Caco-2 (cell line): ENCODE measurements around the gene PLCB1. TPM values are rescaled to one million over a fixed set of nuclear protein-coding genes. Genes with fewer than 3 reads are reported as not detected.

Source experiments
- BruUV-seq: library from RNA; stranded (reverse); fragments of 400-500 nt; replicated peaks from 2 replicates; lab custom pipeline; 2021; lab: Mats Ljungman, UMichigan
- CTCF ChIA-PET: fragments of 300-600 bp; sonication (Branson Sonifier 250); formaldehyde crosslinking; loops from one replicate; lab custom pipeline; 2022; ENCODE audit warnings: antibody characterized with exemption; lab: Charles Lee
- POLR2A ChIA-PET: fragments of 300-600 bp; sonication (Branson Sonifier 250); formaldehyde crosslinking; loops from one replicate; lab custom pipeline; 2022; ENCODE audit warnings: antibody characterized with exemption; lab: Charles Lee
- DNase-seq, 2 experiments: peaks; one replicate each; pipeline versions ENCODE4 v3.0.0 to v3.0.0-alpha.2; 2020 to 2022
- H3K27me3 ChIP-seq: replicated peaks from 2 replicates; pipeline ENCODE4 v1.6.0; 2011; ENCODE audit warnings: low read length; ENCODE audit not compliant: control insufficient read depth, insufficient read depth
- H3K36me3 ChIP-seq: 2 replicates; pipeline ENCODE4 v1.5.1; 2011; ENCODE audit warnings: low read length; ENCODE audit not compliant: control insufficient read depth, insufficient read depth
- H3K4me1 ChIP-seq: fragments of 250-450 bp; sonication (Bioruptor Pico); 2 replicates; pipeline ENCODE4 v1.5.1; 2020; ENCODE audit warnings: mild to moderate bottlenecking
- H3K4me3 ChIP-seq: 2 replicates; pipeline ENCODE4 v1.5.1; 2011; ENCODE audit warnings: low read depth, mild to moderate bottlenecking, control low read depth, low read length
- H3K9me3 ChIP-seq: fragments of 250-450 bp; sonication (Bioruptor Pico); 2 replicates; pipeline ENCODE4 v1.5.1; 2020; ENCODE audit warnings: mild to moderate bottlenecking, moderate library complexity
- H3K27ac Mint-ChIP-seq: one replicate; pipeline ENCODE4 v1.8.0; 2022; ENCODE audit warnings: mixed read lengths; ENCODE audit not compliant: unreplicated experiment
- H3K27me3 Mint-ChIP-seq: one replicate; pipeline ENCODE4 v1.8.0; 2022; ENCODE audit warnings: mixed read lengths; ENCODE audit not compliant: insufficient read depth, unreplicated experiment
- H3K36me3 Mint-ChIP-seq: one replicate; pipeline ENCODE4 v1.8.0; 2022; ENCODE audit warnings: mild to moderate bottlenecking, mixed read lengths; ENCODE audit not compliant: insufficient read depth, unreplicated experiment
- H3K4me1 Mint-ChIP-seq: one replicate; pipeline ENCODE4 v1.8.0; 2022; ENCODE audit warnings: low read depth, mixed read lengths; ENCODE audit not compliant: unreplicated experiment
- H3K4me3 Mint-ChIP-seq: one replicate; pipeline ENCODE4 v1.8.0; 2022; ENCODE audit warnings: mild to moderate bottlenecking, moderate library complexity, mixed read lengths; ENCODE audit not compliant: unreplicated experiment
- H3K9me3 Mint-ChIP-seq: one replicate; pipeline ENCODE4 v1.8.0; 2022; ENCODE audit warnings: mixed read lengths; ENCODE audit not compliant: unreplicated experiment
- intact Hi-C: fragments of 100-400 bp; cut with micrococcal nuclease; formaldehyde crosslinking; loops from one replicate; pipeline ENCODE4 v1.10.0; 2022; ENCODE audit not compliant: unreplicated experiment
- total RNA-seq: library from RNA; stranded (reverse); gene quantifications from 2 replicates; pipeline ENCODE4 v1.2.3, GENCODE V29; 2022
- TF ChIP-seq, protein P1 (sequence below), 2 experiments: fragments of 200-600 bp in 1 of 2; IDR thresholded peaks; 1 replicate in 1 of 2; 2 replicates in 1 of 2; pipeline versions ENCODE4 v1.5.1 to v1.8.0; 2011 to 2022; ENCODE audit warnings: antibody characterized with exemption in 1 of 2, control low read depth in 1 of 2, inconsistent platforms in 1 of 2, low read depth in 1 of 2, low read length in 1 of 2, mild to moderate bottlenecking in 1 of 2, moderate library complexity in 1 of 2; ENCODE audit not compliant: insufficient read depth in 1 of 2, severe bottlenecking in 1 of 2, unreplicated experiment in 1 of 2

PLCB1 gene
- total RNA-seq, 1 experiment from 2014 or later = 105 TPM

DNA sequence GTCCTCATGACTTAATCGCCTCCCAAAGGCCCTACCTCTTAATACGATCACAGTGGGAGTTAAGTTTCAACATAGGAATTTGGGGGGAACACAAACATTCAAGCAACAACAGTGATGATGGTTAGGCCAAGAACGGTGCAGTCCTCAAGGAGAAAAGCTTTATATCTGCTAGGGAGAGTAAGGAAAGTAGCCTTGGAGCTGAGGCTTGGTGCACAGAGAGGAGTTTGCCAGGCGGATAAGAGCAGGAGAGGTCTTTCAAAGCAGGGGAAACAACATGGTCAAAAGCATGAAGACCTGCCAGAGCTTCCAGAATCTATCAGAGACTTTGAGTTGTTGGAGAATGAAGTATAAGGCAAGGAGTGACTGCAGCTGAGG lies 119.1 kb downstream of the PLCB1 start:
- no peak for DNase-seq
- H3K4me3 Mint-ChIP-seq = peak overlapping the region; percentile 25
- BruUV-seq = no TSS peak
- Histone ChIP-seq H3K36me3 (no peaks in the 10 kb centered on the region), H3K4me3 (no peak overlapping the region), H3K27me3 (no peaks in the 10 kb centered on the region), H3K4me1 (peaks cover 36% of the 10 kb centered on the region), H3K9me3 (no peaks in the 10 kb centered on the region)
- H3K4me1 Mint-ChIP-seq = peaks cover 42% of the 10 kb centered on the region
- TF ChIP-seq, protein P1, sequence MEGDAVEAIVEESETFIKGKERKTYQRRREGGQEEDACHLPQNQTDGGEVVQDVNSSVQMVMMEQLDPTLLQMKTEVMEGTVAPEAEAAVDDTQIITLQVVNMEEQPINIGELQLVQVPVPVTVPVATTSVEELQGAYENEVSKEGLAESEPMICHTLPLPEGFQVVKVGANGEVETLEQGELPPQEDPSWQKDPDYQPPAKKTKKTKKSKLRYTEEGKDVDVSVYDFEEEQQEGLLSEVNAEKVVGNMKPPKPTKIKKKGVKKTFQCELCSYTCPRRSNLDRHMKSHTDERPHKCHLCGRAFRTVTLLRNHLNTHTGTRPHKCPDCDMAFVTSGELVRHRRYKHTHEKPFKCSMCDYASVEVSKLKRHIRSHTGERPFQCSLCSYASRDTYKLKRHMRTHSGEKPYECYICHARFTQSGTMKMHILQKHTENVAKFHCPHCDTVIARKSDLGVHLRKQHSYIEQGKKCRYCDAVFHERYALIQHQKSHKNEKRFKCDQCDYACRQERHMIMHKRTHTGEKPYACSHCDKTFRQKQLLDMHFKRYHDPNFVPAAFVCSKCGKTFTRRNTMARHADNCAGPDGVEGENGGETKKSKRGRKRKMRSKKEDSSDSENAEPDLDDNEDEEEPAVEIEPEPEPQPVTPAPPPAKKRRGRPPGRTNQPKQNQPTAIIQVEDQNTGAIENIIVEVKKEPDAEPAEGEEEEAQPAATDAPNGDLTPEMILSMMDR (IDR thresholded peaks at IDR 0.05; ENCODE audit: insufficient read depth in 1 of 2, low read depth in 1 of 2, low read length in 1 of 2, severe bottlenecking in 1 of 2, unreplicated experiment in 1 of 2) = no peak
- no peaks in the 10 kb centered on the region for H3K27me3 Mint-ChIP-seq
- peaks cover 19% of the 10 kb centered on the region for H3K36me3 Mint-ChIP-seq
- H3K27ac Mint-ChIP-seq = peak overlapping the region; percentile 5
- CTCF ChIA-PET = interaction anchor here (1.2 kb wide), 1 partner anchor 122 kb away, joined by 3 read pairs; no protein-coding TSS in a partner anchor
- POLR2A ChIA-PET = interaction anchor here (0.6 kb wide), 1 partner anchor 104 kb away, joined by 3 read pairs; no protein-coding TSS in a partner anchor
- intact Hi-C loops = no loop called here
- H3K9me3 Mint-ChIP-seq = peaks cover 13% of the 10 kb centered on the region

DNA sequence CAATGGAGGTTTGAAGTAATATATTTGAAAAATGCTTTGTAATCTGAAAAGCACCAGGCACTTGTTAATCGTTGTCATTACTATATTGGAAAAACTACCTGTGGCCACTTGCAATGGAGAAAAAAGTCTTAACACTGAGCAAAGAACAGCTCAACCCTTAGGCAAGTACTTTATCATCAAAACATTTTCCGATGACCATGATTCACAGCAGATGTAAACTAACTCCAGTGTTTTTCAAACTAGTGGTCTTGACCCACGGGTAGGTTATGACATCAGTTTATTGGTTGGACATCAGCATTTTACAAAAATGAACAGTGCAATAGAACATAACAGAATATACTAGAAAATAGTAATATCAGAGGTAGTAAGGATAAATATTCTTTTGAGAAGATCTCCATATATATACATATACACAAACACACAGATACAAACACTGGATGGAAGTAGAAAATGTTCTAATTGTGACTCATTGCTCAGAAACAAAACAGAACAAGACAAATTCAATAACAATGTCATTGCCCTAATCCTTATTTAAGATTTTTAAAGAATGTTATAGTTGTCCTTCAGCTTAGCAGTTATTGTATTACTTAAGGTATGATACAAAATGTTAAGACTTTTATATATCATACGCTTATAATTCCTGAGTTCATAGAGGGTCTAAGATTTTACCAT lies 123.0 kb downstream of the PLCB1 start:
- intact Hi-C loops = no loop called here
- no peak overlapping the region for H3K4me3 ChIP-seq
- Mint-ChIP-seq H3K27me3 (no peaks in the 10 kb centered on the region), H3K4me3 (no peak overlapping the region), H3K9me3 (peaks cover 13% of the 10 kb centered on the region), H3K36me3 (peaks cover 16% of the 10 kb centered on the region), H3K27ac (no peak overlapping the region), H3K4me1 (peaks cover 29% of the 10 kb centered on the region)
- POLR2A ChIA-PET = no interaction called here
- DNase-seq = no peak
- no peaks in the 10 kb centered on the region for H3K27me3 ChIP-seq
- CTCF ChIA-PET = no interaction called here
- no peaks in the 10 kb centered on the region for H3K9me3 ChIP-seq
- no peaks in the 10 kb centered on the region for H3K36me3 ChIP-seq
- peaks cover 19% of the 10 kb centered on the region for H3K4me1 ChIP-seq
- BruUV-seq = no TSS peak
- TF ChIP-seq, protein P1 (IDR thresholded peaks at IDR 0.05; ENCODE audit: insufficient read depth in 1 of 2, low read depth in 1 of 2, low read length in 1 of 2, severe bottlenecking in 1 of 2, unreplicated experiment in 1 of 2) = no peak

DNA sequence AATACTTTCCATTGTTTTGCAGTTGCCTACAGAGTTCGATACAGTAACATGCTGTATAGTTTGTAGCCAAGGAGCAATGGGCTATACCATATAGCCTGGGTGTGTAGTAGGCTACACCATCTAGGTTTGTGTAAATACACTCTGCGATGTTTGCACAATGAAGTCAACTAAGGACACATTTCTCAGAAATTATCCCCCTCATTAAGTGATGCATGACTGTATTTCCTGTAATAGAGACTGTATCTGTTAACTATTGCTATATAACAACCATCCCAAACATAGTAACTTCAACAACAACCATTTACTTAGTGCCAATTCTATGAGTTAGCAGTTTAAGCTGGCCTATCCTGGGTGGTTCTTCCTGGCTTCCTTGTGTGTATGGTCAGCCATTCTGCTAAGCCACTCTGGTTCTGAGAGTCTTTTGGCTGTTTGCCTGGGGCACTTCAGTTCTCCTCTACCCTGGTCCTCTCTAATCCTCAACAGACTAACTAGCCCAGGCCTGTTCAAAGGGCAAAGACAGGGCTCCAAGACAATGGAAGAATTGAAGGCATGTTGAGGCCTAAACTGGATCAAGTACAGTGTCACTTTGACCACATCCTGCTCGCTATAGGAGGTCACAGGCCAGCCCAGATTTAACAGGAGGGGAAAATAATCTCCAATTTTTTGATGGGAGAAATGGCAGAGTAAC lies 124.0 kb downstream of the PLCB1 start:
- peaks cover 8% of the 10 kb centered on the region for H3K9me3 Mint-ChIP-seq
- H3K27ac Mint-ChIP-seq = no peak overlapping the region
- ChIA-PET POLR2A (no interaction called here), CTCF (no interaction called here)
- no TSS peak for BruUV-seq
- Histone ChIP-seq H3K9me3 (no peaks in the 10 kb centered on the region), H3K36me3 (no peaks in the 10 kb centered on the region), H3K4me1 (peaks cover 11% of the 10 kb centered on the region), H3K4me3 (no peak overlapping the region), H3K27me3 (no peaks in the 10 kb centered on the region)
- H3K27me3 Mint-ChIP-seq = no peaks in the 10 kb centered on the region
- H3K4me1 Mint-ChIP-seq = peaks cover 18% of the 10 kb centered on the region
- DNase-seq = peak; percentile 7 to 42
- TF ChIP-seq, protein P1 (IDR thresholded peaks at IDR 0.05; ENCODE audit: insufficient read depth in 1 of 2, low read depth in 1 of 2, low read length in 1 of 2, severe bottlenecking in 1 of 2, unreplicated experiment in 1 of 2) = no peak
- H3K36me3 Mint-ChIP-seq = peaks cover 19% of the 10 kb centered on the region
- H3K4me3 Mint-ChIP-seq = no peak overlapping the region
- intact Hi-C loops = no loop called here
